ENCODE results near the gene TMEM130.

- peak; percentile 92 for TF ChIP-seq MXI1 (IDR thresholded peaks at IDR 0.05; ENCODE audit: low read depth, low read length)
- no peak for TF ChIP-seq CTCF (IDR thresholded peaks at IDR 0.05)
- TF ChIP-seq SIN3A (IDR thresholded peaks at IDR 0.05; ENCODE audit: borderline replicate concordance, low read depth, low read length), result no peak
- TF ChIP-seq GABPA (IDR thresholded peaks at IDR 0.05; ENCODE audit: low read depth), result no peak
- TF ChIP-seq NRF1 (IDR thresholded peaks at IDR 0.05; ENCODE audit: low read depth, low read length), result no peak
- TF ChIP-seq MAX (IDR thresholded peaks at IDR 0.05; ENCODE audit: low read depth), result no peak
- no peak for TF ChIP-seq ZBTB33 (IDR thresholded peaks at IDR 0.05; ENCODE audit: borderline replicate concordance, low read depth)
- no peak for TF ChIP-seq NFIC (IDR thresholded peaks at IDR 0.05; ENCODE audit: borderline replicate concordance)
- no peak for TF ChIP-seq POLR2AphosphoS5 (IDR thresholded peaks at IDR 0.05; ENCODE audit: low read depth, low read length)
- no peak for TF ChIP-seq EZH2phosphoT487 (IDR thresholded peaks at IDR 0.05; ENCODE audit: borderline replicate concordance, low read depth)
- TF ChIP-seq RFX5 (IDR thresholded peaks at IDR 0.05; ENCODE audit: low read length), result peak; percentile 59; the same call in 1 of the 2 replicates
- TF ChIP-seq JUND (IDR thresholded peaks at IDR 0.05), result no peak
- peak in 1 of 2 experiments; percentile 68; a peak in 1 of 4 replicates for TF ChIP-seq EP300 (IDR thresholded peaks at IDR 0.05; ENCODE audit: borderline replicate concordance in 1 of 2, low read depth in 1 of 2, low read length in 1 of 2)
These were observed 67.6 kb downstream of the TMEM130 start for GRCh38 chr7:98802088-98802780.

All from SK-N-SH (cell line).